ENCODE data around the gene PGLYRP3. TPM values are rescaled to one million over a fixed set of nuclear protein-coding genes. Genes with fewer than 3 reads are reported as not detected.
"Not testable (repeated sequence)": the region's sequence is repeated elsewhere in the genome, so short reads cannot be mapped to it uniquely, and the experiment has no call there.

The PGLYRP3 gene
- total RNA-seq, 1 experiment from 2014 or later, result not detected

DNA sequence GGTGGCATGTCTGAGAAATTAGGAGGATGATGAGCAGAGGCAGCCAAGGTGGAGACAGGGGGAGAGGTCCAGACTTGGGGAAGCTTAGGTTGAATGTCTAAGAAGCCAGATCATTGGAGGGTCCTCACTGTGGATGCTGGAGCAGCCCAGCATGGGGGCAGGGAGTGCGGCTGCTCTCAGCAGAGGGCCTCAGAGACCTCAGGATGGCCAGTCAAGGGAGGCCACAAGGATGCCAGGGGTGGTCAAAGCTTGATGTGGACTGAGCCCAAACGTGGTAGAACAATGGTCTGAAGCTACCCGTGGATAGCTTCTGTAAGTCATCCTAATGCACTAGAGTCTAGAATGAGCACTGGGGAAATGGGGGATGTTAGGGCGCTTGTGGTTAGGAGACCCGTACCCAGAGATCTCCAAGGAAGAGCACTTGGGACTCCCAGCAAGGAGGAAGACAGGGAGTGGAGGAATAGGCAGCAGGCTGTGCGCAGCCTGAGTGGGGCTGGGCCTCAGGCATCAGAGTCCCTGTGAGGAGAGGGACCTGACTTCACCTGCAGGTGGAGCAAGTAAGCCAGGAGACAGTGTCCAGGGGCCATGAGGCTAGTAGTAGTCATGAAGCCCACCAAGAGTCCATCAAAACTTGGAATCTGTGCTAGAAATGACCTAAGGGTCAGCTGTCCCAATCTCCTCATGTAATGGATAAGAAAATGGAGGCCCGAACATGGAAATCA, 40.6 kb upstream of the PGLYRP3 start:
- no peaks in the 10 kb centered on the region for H3K4me1 ChIP-seq

DNA sequence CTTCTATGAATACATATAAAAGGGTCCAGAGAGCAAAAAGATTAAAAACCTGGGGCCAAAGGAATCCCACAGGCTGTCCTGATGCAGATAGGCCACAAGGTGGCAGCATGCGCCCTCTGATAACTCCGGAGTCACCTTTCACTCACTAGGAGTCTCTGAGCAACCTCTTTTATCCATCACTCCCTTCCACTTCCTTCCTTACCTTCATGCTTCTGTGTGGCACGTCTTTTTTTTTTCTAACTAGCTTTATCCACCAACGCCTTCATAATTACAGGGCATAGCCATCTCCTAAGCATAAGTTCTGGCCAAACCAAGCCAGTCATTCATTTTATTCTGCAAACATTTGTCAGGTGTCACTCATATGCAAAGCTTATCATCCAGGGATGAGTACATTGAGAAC, 39.8 kb upstream of the PGLYRP3 start:
- H3K27me3 ChIP-seq, result no peaks in the 10 kb centered on the region; the same call in 1 of the 2 replicates
- H3K9me3 ChIP-seq (replicated peaks), result no peaks in the 10 kb centered on the region
- H3K27ac ChIP-seq, result no peak overlapping the region
- DNase-seq, result peak; percentile 42 to 78
- H3K4me1 ChIP-seq, result no peaks in the 10 kb centered on the region
- no peaks in the 10 kb centered on the region for H3K36me3 ChIP-seq
- no peak overlapping the region for H3K4me3 ChIP-seq

More for the DNA sequence above, 40.6 kb upstream of the PGLYRP3 start:
- H3K36me3 ChIP-seq, result no peaks in the 10 kb centered on the region
- H3K4me3 ChIP-seq, result no peak overlapping the region
- no peaks in the 10 kb centered on the region for H3K9me3 ChIP-seq (replicated peaks)
- peak in 1 of 2 experiments; percentile 20 for DNase-seq
- H3K27ac ChIP-seq, result no peak overlapping the region
- no peaks in the 10 kb centered on the region for H3K27me3 ChIP-seq

GRCh38 chr1:153350321-153350957, 37.7 kb upstream of the PGLYRP3 start:
- Histone ChIP-seq H3K36me3 (no peaks in the 10 kb centered on the region), H3K27ac (no peak overlapping the region), H3K9me3 (replicated peaks) (no peaks in the 10 kb centered on the region), H3K4me1 (no peaks in the 10 kb centered on the region), H3K27me3 (peaks cover 5% of the 10 kb centered on the region; the same call in 1 of the 2 replicates), H3K4me3 (no peak overlapping the region)
- DNase-seq, result no peak

- no peak overlapping the region for H3K4me3 ChIP-seq
- H3K36me3 ChIP-seq, result no peaks in the 10 kb centered on the region
- H3K27me3 ChIP-seq, result peaks cover 5% of the 10 kb centered on the region; the same call in 1 of the 2 replicates
- H3K27ac ChIP-seq, result no peak overlapping the region
- H3K9me3 ChIP-seq (replicated peaks), result no peaks in the 10 kb centered on the region
- DNase-seq, result no peak
- H3K4me1 ChIP-seq, result no peaks in the 10 kb centered on the region
Measured at GRCh38 chr1:153349363-153350320, 36.9 kb upstream of the PGLYRP3 start.

DNA sequence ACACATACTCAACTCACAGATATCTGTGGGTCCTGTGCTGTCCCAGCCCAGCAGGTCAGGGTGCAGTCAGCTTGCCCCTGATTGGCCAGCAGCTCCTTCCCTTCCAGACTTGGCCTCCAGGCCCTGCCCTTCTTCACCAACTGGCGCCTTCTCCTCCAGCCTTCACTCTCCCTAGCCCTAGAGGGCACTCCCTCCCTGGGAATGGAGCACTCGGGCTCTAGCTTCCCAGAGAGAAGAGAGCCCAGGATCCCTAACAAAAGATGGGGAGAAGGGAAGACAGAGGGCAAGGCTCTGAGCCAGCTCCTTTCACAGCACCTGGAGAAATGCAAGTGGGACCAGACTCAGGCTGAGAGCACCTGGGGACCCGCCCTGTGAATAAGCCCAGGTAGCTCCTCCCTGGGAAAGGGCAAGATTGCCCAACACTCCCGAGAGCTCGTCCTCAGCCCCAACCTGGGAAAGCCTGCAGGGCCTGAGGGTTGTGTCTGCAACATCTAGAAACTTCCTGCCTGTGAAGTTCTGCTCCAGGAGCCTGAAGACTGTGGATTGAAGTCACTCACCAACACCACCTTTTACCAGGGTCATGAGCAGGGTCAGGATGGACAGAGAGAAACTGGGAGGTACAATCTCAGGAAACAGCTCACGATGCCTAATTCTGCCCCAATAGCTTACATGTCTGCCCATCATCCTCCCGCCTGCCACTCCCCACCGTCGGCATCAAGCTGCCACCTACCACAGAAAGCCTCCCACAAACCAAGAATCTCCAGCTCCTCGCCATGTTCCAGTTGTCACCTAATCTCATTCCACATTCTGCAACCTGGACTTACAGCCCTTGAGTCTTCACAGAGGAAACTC, 36.0 kb upstream of the PGLYRP3 start, which contains the start of gene PGLYRP4:
Gene PGLYRP4, minus strand, starts transcription at position 331 of the 852 bp plus-strand sequence. CDS start 909 bp downstream, outside the sequence.
- no peak for DNase-seq
- Histone ChIP-seq H3K4me3 (no peak within 1 kb of the TSS), H3K27me3 (peaks cover 5% of the 10 kb centered on the region; the same call in 1 of the 2 replicates), H3K36me3 (no peaks in the 10 kb centered on the region), H3K27ac (no peak within 1 kb of the TSS), H3K4me1 (no peaks in the 10 kb centered on the region), H3K9me3 (replicated peaks) (no peaks in the 10 kb centered on the region)

DNA sequence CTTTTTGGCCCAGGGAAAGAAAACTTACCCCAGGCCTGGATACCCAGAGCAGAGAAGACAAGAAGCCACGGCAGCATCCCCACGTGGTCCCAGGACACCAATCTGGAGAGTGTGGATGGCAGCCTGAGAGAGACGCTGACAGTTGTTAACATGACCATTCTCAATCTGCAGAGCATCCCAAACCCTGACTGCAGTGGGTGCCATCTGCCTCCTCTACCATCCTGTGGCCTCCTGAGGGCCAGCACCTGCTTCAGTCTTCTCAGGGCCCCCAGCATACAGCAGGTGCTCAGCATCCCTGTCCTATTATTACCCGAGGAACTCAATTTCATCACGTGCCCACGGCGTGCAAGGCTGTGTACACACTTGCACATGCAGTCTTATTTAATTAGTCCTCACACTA, 35.1 kb upstream of the PGLYRP3 start:
- no peaks in the 10 kb centered on the region for H3K4me1 ChIP-seq
- DNase-seq, result no peak
- H3K27me3 ChIP-seq, result peaks cover 5% of the 10 kb centered on the region; the same call in 1 of the 2 replicates

DNA sequence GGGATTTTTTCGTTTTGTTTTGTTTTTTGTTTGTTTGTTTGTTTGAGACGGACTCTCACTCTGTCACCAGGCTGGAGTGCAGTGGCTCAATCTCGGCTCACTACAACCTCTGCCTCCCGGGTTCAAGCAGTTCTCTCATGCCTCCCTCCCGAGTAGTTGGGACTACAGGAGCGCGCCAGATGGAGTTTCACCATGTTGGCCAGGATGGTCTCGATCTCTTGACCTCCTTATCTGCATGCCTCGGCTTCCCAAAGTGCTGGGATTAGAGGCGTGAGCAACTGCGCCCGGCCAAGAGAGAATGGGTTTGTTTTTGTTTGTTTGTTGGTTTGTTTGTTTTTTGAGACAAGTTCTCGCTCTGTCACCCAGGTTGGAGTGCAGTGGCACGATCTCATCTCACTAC, 34.3 kb upstream of the PGLYRP3 start:
- not testable (repeated sequence) for H3K4me1 ChIP-seq; DNase-seq; H3K9me3 ChIP-seq (replicated peaks); H3K27ac ChIP-seq; H3K27me3 ChIP-seq; H3K4me3 ChIP-seq; H3K36me3 ChIP-seq

More for the DNA sequence above, 35.1 kb upstream of the PGLYRP3 start:
- Histone ChIP-seq H3K9me3 (replicated peaks) (no peaks in the 10 kb centered on the region), H3K27ac (no peak overlapping the region), H3K36me3 (no peaks in the 10 kb centered on the region), H3K4me3 (no peak overlapping the region)

- Histone ChIP-seq H3K4me1 (no peaks in the 10 kb centered on the region), H3K9me3 (replicated peaks) (no peaks in the 10 kb centered on the region), H3K27me3 (peaks cover 8% of the 10 kb centered on the region; the same call in 1 of the 2 replicates), H3K36me3 (no peaks in the 10 kb centered on the region), H3K27ac (no peak overlapping the region), H3K4me3 (no peak overlapping the region)
- no peak for DNase-seq
Measured at GRCh38 chr1:153346077-153346723, 33.4 kb upstream of the PGLYRP3 start.

GRCh38 chr1:153345187-153346076, 32.7 kb upstream of the PGLYRP3 start:
- H3K9me3 ChIP-seq (replicated peaks), result no peaks in the 10 kb centered on the region
- no peaks in the 10 kb centered on the region for H3K4me1 ChIP-seq
- no peak overlapping the region for H3K4me3 ChIP-seq
- peaks cover 8% of the 10 kb centered on the region; the same call in 1 of the 2 replicates for H3K27me3 ChIP-seq
- no peaks in the 10 kb centered on the region for H3K36me3 ChIP-seq
- DNase-seq, result no peak
- H3K27ac ChIP-seq, result no peak overlapping the region

DNA sequence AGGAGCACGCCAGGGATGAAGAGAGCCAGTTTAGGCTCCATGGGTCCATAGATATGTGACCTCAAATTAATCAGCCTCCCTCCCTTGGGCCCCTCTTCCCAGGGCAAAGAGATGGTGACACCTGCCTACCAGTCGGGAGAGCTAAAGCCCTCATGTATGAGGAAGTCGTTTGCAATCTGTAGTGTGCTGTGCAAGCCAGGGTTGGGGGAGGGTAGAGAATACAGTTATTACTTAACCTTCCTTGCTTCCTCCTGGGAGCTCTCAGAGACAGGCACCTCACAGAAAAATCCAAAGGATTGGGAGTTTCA, 31.9 kb upstream of the PGLYRP3 start:
- Histone ChIP-seq H3K27ac (no peak overlapping the region), H3K4me1 (no peaks in the 10 kb centered on the region), H3K9me3 (replicated peaks) (no peaks in the 10 kb centered on the region), H3K36me3 (no peaks in the 10 kb centered on the region), H3K4me3 (no peak overlapping the region), H3K27me3 (peaks cover 8% of the 10 kb centered on the region; the same call in 1 of the 2 replicates)
- no peak for DNase-seq

DNA sequence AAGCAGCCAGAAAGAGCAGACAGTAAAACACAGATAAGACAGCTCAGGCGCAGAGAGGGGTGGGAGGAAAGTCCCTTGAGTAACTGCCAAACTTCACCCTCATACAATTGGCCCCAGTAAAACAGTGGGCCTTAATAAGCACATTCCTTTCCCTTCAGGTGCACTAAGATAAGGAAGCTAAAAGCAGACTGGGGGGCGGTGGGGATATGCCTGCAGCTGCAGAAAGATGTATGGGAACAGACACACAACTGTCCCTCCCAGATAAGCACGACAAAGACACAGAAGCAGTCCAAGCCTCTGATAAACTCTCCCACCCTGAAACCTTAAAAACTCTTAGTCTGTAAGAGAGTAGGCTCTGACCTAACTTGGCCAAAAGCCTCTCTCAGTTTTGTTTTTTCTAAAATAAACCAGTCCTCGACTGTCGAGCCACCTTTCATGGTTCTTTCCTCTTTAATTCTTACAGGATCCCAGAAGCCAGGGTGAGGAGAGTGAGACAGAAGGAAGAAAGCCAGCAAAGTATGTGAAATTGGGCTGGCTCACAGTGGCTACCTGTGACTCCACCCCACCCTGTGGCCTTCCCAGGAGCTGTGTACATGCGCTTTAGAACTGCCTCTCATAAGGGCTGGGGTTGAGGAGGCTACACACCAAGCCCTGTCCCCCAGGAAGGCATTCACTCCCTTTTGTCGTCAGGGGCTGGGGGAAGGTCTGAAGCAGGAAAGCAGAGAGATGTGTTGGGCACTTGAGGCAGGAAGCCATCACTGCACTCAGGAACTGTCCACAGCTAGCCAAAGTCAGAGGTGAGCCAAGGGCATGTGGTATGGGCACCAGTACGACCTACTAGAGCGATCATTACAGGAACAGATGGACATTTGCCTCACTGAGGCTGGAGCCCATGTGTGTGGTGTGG, 31.3 kb upstream of the PGLYRP3 start:
- Histone ChIP-seq H3K4me3 (no peak overlapping the region), H3K36me3 (no peaks in the 10 kb centered on the region), H3K27ac (no peak overlapping the region), H3K4me1 (no peaks in the 10 kb centered on the region), H3K9me3 (replicated peaks) (no peaks in the 10 kb centered on the region), H3K27me3 (peaks cover 9% of the 10 kb centered on the region; the same call in 1 of the 2 replicates)
- no peak for DNase-seq

DNA sequence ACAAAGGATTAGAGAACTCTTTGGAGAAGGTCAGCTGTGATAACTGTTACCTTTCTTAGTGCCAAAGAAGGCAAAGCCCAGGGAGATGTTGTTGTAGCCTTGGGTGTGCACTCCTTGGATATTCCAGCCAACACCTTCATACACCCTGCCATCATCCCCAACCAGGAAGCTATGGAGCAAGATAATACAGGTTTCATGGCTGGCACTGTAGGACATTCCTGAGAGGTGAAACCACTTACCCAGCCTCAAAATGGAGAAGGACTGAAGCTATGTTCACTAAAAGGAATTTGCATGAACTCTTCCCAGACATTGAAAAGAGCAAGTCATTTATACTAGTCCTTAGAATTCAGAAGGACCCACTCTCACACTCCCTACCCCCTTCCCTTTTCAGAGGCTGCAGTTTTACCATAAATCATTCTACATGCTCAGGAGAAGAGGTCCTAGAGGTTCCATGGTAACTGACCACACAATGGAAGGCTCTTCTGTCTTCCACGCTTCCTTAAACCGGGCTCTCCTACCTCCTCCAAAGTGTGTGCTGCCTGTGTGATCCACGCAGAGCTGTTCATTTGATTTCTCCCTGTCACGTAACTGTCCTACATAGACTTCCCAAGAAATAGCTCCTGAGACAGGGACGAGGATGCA, 30.4 kb upstream of the PGLYRP3 start:
- Histone ChIP-seq H3K36me3 (no peaks in the 10 kb centered on the region), H3K4me1 (no peaks in the 10 kb centered on the region), H3K27ac (no peak overlapping the region), H3K4me3 (no peak overlapping the region), H3K27me3 (peaks cover 11% of the 10 kb centered on the region; the same call in 1 of the 2 replicates), H3K9me3 (replicated peaks) (no peaks in the 10 kb centered on the region)
- DNase-seq, result no peak
